T1000 (cell line): ENCODE measurements around the gene MAP3K3.

ENCODE experiments used
- DNase-seq: peaks from one replicate; lab custom pipeline; 2025; ENCODE audit warnings: mixed read lengths; lab: John Stamatoyannopoulos, UW

MAP3K3 gene

DNA sequence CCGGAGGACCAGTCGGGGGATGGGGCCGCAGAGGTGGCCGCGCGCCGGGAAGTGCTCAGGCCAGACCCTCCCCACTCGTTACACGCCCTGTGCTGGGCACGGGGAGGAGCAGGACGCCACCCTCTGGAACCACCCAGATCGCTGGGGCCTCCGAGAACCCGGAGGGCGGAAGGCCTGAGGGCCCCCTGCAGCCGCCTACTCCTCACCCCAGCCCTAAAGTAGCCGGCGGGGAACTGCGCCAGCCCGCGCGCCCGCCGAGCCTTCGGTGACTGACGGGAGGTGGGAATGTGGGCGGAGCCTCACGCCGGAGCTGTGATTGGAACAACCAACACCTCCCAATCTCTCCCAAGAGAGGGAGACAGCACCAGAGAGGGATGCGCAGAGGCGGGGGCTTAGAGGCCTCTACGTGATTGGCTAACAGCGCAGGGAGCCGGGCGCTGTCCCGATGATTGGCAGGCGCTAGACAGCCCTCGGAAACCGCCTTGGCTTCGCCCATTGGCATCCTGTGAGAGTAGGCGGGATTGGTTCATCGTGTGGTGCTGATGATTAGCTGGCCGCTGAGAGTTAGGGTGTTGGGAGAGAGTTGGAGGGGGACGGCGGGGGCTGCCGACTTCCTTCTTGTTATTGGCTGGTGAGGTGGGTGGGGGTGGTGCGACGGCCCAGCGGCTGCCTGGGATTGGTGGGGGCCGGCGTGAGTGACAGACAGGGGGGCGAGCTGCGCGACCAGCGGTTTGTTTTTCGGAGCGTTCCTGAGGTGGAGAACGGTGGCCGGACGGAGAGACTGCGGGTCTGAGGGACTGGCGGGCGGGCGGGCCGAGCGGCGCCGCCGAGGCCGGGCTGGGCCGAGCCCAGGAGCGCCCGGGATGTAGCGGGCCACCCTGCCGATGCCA lies at the start of gene MAP3K3:
Gene MAP3K3, plus strand, starts transcription at position 734 of the 890 bp plus-strand sequence. CDS start 343 bp downstream, outside the sequence.
- peak; percentile 100 for DNase-seq

DNA sequence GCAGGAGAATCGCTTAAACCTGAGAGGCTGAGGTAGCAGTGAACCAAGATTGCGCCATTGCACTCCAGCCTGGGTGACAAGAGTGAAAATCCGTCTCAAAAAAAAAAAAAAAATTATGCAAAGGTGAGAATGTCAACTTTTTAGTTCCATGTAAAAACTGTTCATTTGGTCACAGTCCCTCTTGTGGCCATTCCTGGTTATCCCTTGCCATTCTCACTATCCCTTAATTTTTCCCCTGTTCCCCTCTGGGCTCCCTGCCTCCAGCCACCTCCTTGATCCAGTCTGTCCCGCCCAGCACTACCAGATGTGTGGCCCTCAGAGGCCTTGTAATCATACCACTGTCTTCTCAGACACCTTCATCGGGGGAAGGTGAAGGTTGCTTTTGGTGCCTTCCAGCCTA lies 48.6 kb upstream of the MAP3K3 start:
- no peak for DNase-seq

DNA sequence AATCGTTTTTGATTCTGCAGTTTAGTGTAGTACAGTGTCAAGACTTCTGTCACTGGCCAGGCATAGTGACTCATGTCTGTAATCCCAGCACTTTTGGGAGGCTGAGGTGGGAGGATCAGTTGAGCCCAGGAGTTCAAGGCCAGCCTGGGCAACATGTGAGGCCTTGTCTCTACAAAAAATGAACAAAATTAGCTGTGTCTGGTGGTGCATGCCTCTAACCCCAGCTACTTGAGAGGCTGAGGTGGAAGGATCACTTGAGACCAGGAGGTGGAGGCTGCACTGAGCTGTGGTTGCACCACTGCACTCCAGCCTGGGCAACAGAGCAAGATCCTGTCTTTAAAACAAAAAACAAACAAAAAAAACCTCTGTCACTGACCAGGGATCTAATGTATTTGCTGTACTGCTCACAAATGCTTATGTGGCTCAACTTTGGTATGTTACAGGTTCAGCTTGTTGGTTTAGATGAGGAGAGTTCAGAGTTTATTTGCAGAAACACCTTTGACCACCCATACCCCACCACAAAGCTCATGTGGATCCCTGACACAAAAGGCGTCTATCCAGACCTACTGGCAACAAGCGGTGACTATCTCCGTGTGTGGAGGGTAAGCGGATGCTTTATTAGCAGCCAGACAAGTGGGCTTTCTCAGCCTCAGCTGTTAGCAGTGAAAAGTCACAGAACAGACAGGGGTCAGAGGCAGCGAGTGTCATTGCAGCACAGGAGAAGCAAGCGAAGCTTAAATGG lies 44.0 kb upstream of the MAP3K3 start:
- DNase-seq, result no peak

DNA sequence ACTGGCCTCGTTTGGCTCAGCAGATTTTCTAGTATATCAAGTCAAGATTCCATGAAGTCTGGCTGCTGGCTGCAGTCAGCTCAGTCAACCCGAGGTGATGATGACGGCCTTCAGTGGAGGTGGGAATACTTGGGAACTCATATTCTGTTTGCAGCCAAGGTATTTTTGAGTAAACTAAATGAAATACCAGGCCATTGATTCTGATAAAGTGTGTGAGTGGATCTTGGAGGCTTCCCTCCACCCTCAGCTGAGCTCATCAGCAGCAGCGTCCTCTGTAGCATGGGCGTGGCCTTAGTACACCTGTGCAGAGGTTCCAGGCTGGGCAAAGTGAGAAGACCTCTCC lies 43.5 kb upstream of the MAP3K3 start:
- no peak for DNase-seq

DNA sequence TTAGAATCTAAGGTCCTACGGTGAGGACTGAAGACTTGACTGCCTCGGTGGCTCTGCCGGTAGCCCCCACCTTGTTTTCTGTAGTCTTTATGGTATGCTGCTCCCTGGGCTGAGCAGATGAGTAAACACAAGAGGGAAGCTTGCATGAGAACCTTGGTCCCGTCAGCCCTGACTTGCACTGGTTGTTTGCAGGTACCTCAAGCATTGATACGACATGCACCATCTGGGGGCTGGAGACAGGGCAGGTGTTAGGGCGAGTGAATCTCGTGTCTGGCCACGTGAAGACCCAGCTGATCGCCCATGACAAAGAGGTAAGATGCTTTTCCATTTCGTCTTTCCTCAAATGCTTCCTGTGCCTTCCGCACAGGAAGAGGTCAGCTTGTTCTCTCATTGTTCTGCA lies 42.6 kb upstream of the MAP3K3 start:
- DNase-seq, result no peak

DNA sequence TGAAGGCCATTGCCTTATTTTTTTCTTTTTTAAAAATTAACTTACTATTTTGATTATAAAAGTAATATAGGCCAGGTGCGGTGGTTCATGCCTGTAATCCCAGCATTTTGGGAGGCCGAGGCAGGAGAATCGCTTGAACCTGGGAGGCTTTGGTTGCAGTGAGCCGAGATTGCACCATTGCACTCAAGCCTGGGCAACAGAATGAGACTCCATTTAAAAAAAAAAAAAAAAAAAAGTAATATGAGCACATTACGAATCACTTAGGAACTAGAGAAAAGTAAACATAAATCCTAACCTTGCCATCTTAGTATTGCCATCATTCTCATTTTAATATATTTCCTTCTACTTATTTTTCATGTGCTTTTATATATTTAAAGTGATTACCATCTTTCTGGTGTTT lies 34.4 kb upstream of the MAP3K3 start:
- no peak for DNase-seq

DNA sequence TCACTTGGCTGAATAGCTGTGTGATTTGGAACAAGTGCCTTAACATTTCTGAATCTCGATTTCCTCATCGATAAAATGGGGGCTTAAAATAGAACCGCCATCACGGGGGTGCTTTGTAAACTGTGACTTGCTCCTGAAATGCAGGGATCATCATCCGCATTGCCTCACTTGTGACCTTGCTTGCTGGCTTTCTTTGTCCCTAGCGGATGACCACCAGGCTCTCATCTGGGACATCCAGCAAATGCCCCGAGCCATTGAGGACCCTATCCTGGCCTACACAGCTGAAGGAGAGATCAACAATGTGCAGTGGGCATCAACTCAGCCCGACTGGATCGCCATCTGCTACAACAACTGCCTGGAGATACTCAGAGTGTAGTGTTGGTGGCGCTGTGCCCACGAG lies 33.4 kb upstream of the MAP3K3 start:
- no peak for DNase-seq

DNA sequence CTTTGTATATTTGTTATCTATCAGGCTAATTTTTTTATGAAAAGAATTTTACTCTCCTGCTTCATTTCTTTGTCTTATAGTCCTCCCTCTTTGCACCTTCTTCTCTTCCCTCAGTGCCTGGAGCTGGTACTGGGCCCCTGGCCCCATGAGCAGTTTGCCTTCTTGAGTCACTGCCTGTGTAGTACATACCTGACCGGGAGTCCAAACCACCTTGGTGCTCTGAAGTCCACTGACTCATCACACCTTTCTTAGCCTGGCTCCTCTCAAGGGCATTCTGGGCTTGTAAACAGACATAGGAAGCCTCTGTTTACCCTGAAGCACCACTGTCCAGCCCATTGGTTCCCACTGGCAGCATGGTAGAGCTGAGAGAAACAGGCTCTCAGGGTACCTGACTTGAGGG lies 32.6 kb upstream of the MAP3K3 start:
- DNase-seq, result no peak

DNA sequence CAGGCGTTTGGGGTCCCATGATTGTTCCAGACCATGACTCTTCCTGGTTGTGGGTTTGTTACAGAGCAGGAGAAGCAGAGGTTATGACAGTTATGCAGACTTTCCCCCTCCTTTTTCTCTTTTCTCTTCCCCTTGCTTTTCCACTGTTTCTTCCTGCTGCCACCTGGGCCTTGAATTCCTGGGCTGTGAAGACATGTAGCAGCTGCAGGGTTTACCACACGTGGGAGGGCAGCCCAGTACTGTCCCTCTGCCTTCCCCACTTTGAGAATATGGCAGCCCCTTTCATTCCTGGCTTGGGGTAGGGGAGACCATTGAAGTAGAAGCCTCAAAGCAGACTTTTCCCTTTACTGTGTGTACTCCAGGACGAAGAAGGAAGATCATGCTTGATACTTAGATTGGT lies 29.4 kb upstream of the MAP3K3 start:
- DNase-seq, result no peak

DNA sequence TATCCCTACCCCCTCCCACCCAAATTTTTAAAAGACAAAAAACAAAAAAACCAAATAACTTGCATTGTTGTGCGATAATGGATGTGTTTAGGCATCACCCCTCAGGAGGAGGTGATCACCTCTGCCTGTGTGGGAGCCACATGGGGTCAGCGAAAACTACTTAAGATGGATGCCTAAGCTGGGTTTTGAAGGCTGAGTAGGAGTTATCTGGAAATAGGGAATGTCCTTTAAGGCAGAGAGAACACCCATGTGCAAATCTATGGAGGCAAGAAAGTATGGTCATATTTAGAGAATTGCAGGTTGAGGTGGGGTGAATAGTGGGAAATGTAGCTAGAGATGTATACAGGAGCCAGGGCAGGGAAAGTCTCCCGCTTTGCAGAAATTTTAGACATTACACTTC lies 27.1 kb upstream of the MAP3K3 start:
- no peak for DNase-seq

DNA sequence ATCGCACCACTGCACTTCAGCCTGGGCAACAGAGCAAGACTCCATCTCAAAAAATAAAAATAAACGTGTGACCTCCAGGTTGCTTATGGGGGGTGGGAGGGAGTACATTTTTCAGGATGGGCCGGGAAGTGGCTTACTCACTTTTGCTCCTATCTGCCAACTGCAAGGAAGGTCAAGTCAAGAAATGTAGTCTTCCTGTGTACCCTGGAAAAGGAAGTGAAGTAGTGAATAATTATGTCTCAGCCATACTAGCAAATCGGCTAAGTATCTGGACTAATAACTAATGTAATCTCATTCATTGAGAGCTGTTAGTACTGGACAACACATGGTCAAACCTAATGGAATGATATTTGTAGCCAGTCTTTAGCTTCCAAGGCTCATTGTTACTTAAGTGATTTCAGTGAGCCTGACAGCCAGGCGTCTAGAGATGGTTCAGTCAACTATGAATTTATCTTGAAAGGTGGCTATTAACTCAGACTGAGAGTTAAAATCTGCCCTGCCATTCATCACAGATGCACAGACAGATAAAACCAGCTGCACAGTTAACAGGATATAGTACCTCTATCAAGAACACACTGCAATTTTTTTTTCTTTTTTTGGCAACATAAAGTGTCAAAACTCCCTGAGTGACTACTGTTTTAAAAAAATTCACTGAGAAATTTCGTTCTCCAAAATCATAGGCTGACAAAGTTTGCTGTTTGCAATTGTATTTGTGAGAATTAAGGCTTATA lies 25.2 kb upstream of the MAP3K3 start:
- no peak for DNase-seq

DNA sequence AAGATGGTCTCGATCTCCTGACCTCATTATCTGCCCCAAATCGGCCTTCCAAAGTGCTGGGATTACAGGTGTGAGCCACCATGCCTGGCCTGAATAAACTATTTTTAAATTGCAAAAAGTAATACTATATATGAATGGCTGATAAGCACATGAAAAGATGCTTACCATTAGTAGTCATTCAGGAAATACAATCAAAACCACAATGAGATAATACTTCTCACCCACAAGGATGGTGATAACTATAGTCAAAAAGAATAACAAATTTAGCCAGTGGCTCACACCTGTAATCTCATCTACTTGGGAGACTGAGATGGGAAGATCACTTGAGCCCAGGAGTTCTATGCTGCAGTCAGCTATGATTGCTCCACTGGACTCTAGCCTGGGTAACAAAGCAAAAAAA lies 23.9 kb upstream of the MAP3K3 start:
- no peak for DNase-seq

DNA sequence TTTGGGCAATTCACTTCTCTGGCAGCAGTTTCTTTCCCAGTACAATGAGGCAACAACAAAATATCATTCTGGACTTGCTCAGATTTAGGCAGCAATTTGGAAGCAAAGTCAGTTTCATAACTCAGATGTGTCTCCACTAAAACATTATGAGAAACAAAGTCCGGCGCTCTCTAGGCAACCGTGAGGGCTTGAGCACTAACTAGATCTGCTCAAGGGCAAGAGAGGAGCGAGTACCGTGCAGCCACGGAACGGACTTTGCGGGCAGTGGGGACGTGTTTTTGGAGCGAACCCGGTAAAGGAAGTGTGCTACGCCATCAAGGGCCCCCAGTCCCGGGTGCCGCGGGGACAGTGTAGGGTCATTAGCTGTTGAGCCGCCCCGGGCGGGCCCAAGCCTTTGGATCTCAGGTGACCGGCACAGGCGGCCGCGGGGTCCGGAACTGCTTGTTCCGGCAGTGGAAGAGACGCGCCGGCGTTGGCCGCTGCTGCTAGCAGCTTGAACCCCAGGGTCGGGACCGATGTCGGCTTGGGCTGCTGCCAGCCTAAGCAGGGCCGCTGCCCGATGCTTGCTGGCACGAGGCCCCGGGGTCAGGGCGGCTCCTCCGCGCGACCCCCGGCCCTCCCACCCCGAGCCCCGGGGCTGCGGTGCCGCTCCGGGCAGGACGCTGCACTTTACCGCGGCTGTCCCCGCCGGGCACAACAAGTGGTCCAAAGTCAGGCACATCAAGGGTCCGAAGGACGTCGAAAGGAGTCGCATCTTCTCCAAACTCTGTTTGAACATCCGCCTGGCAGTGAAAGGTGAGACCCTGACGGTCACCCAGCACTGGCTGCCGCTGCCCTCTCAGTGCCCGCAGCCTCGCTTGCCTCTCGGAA lies 21.4 kb upstream of the MAP3K3 start, which contains the start of gene TACO1:
Gene TACO1, plus strand, starts transcription at position 327 of the 870 bp plus-strand sequence. Its CDS starts 189 bp downstream, at position 516.
- DNase-seq, result peak; percentile 94

DNA sequence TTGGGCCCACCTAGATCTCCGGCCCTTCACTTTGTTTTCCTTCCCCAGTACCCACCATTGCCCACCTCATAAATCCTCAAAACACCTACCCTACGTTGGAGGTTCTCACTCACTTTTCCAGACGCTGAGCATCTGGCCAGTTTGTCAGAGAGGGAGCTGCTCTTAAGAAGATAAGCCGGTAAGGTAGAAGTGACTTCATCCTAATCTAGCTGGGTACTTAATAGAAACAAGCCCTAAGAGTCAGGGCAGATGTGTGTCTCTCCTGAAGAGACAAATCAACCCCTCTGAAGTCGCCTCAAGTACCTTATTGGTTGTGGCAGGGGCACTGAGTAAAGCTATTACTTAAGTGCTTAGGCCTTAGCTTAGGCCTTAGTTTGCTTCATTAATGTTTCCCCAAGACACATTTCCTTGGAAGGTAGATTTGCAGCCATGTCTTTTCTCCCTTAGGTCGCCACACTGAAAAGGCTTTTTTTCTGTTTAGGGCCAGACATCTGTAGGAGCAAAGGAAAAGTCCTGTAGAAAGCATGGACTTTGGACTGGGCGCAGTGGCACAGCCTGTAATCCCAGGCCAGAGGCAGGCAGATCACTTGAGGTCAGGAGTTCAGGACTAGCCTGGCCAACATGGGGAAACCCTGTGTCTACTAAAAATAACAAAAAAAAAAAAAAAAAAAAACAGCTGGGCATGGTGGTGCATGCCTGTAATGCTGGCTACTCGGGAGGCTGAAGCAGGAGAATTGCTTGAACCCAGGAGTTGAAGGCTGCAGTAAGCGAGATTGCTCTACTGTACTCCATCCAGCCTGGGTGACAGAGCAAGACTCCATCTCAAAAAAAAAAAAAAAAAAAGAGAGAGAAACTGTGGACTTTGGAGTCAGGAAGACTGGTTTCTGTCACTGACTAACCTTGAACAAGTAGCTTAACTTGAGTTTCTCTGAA lies 20.5 kb upstream of the MAP3K3 start:
- no peak for DNase-seq

DNA sequence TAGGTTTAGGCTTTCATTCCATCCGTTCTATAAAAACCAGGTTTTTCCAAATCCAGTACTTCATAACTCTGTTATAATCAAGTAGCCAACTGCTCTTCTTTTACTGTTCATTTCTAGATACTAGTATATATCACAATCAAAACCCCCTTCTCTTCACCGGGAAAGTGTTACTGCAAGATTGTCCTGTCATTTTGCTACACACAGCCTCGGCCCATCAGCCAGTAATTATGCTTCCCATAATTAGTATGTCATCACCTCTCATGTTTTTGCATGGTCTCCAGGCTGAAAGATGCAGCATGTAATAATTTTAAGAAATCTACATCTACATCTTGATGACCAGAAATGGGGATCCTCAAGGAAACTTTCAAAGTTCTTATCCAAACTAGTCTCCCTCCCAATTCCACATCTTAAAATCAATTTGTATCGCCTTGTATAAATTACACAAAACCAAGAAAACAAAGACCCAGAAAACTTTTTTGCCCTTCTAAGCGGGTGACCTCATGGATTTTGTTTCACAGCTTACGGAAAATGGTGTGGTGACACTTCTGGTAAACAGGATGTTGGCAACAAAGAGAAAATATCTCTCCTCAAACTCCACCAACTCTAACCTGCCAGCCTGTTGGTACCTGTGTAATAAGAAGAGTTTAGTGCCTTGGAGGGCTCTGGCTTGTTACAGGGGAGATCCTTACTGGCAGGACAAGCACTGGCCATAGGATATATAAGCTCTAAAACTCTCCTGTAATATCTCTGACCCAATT lies 12.2 kb upstream of the MAP3K3 start:
- DNase-seq, result no peak

DNA sequence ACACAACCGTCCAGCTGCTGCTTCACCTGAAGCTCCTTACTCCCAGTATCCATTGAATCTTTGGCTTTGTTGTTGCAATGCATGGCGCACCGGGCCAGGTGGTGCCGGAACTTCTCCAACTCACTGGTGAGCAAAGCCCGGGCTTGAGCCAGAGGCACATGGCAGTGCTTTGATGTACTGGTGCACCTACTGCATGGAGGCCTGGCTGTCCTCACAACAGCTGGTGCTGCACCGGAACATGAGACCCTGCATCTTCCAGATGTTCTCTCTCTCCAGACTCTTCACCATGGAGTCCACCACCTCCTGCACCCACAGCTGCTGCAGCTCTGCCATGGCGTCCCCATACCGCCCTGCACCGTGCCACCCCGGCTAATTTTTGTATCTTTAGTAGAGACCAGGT lies 11.4 kb upstream of the MAP3K3 start:
- no peak for DNase-seq

DNA sequence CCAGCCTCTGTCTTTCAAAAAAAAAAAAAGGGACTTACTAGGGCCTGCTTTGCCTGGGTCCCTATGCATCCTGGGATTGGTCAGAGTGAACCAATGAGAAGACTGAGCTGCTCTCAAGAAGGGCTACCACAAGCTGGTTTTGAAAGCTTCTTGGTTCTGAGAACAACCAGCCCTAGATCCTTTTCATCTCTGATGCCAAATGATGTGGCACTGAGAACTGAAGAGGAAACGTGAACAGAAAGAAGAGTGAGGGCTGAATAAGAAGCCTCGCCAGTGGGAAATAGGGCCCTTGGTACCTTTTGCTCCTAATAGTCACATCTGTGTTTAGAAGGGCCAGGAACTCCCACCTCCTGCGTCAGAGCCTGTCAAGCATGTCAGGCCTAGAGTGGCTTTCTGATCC lies 10.9 kb upstream of the MAP3K3 start:
- no peak for DNase-seq

DNA sequence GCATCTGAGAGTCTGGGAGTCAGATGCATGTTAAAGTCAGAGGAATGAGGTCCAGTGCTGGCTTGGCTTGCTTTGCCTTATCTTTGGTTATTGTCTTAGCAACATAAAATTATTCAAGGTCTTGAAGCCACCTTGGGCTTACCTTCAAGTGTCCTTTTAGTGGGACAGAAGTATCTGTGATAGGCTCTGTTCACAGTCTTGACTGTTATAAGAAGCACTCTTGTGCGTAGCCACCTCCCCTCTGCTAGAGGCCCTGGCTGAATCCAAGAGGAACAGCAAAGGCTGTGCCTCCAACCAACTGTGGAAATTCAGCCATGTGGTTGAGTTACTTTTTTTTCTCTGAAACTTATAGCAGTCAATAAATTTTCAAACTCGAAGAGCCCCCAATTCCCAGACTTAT lies 8.6 kb upstream of the MAP3K3 start:
- DNase-seq, result no peak

DNA sequence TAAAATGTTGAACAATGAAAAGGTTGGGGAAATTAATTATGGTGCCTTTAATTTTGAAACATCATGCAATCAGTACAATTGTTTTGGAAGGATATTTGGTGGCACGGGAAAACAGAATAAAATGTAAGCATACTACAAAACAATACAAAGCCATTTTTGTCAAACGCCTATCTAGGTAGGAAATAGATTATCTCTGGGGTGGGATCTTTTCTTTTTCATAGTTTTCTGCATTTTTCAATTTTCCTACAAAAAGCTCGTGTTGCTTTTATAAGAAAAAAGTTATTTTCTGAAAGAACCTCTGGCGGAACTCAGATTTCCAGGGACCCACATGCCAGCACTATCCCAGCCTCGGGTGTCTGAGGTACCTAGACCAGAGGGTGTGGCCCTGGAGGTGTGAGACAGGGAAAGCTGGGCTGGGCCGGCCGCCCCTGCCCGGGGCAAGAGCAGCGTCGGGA lies 961 bp upstream of the MAP3K3 start:
- no peak for DNase-seq
